ENCODE measurements around the gene TP53I11. TPM values are rescaled to one million over a fixed set of nuclear protein-coding genes. Genes with fewer than 3 reads are reported as not detected.
A peak's percentile ranks its signal among the peaks of the same experiment; 100 is the strongest.

TP53I11 gene
- total and polyA plus RNA-seq, 9 of the 15 experiments (the other 6 are each of a cell fraction or from before 2014, with no cell fraction given) = 0.14 to 2.5 (median 1.2) TPM; not detected in 2

GRCh38 chr11:44904261-44905020, 46.2 kb downstream of the TP53I11 start:
- WGBS (ENCODE audit: insufficient coverage, low coverage, missing lambda C conversion rate) = 13% methylated on average over 11 of the region's 12 CpGs
- CTCF ChIA-PET (ENCODE audit: low intra/inter-chr PET ratio) = no interaction called here

GRCh38 chr11:44903518-44903917, 47.2 kb downstream of the TP53I11 start:
- POLR2A ChIA-PET = interaction anchor here (0.6 kb wide), 1 partner anchor 110 kb away, joined by 3 read pairs; no protein-coding TSS in a partner anchor
- H3K4me2 ChIP-seq (ENCODE audit: insufficient read depth, low read length) = no peak overlapping the region
- no peak for TF ChIP-seq HMG20B (CRISPR knock-in tag; IDR thresholded peaks at IDR 0.05)
- TF ChIP-seq ATF3 (IDR thresholded peaks at IDR 0.05) = 0 out of 2 replicates have a peak, but pooled peaks have one; percentile 26
- no peak for TF ChIP-seq ATF3 (CRISPR knock-in tag; conservative IDR thresholded peaks at IDR 0.05)
- H3K36me3 ChIP-seq (ENCODE audit: control insufficient read depth, insufficient read depth, low read length) = no peaks in the 10 kb centered on the region
- DNase-seq (ENCODE audit: extremely low read depth in 1 of 4, low spot score in 3 of 4) = no peak
- ATAC-seq = no peak
- no peaks in the 10 kb centered on the region for H3K79me2 ChIP-seq (ENCODE audit: control insufficient read depth, insufficient read depth, low read length)
- no peaks in the 10 kb centered on the region for H4K20me1 ChIP-seq (replicated peaks; ENCODE audit: control insufficient read depth, insufficient read depth, low read length)
- no peak overlapping the region for H3K27ac ChIP-seq (ENCODE audit: extremely low read depth, low read depth, low read length)
- H3K27me3 ChIP-seq (ENCODE audit: control insufficient read depth in 2 of 2, insufficient read depth in 2 of 2, low read length in 2 of 2) = peaks cover 0 to 26% of the 10 kb centered on the region in 2 experiments; a peak in 2 of 5 replicates
- H3K9me3 ChIP-seq (replicated peaks; ENCODE audit: control insufficient read depth, insufficient read depth, low read depth, low read length) = no peaks in the 10 kb centered on the region
- H3K4me3 ChIP-seq = no peak overlapping the region
- H2AFZ ChIP-seq (ENCODE audit: low read depth, low read length) = no peak overlapping the region
- H3K4me1 ChIP-seq (replicated peaks in 1 of 2; ENCODE audit: control insufficient read depth in 2 of 2, insufficient read depth in 2 of 2, low read length in 2 of 2) = peaks cover 4 to 10% of the 10 kb centered on the region in 2 experiments; a peak in 4 of 5 replicates
- CTCF ChIA-PET (ENCODE audit: low intra/inter-chr PET ratio) = no interaction called here
- BruUV-seq (replicated peaks) = no TSS peak
- no peaks in the 10 kb centered on the region for H3K9me1 ChIP-seq (ENCODE audit: control insufficient read depth, insufficient read depth, low read length)
- intact Hi-C loops (cut with micrococcal nuclease) = no loop called here
- no peak overlapping the region for H3K9ac ChIP-seq (ENCODE audit: insufficient read depth in 1 of 2, low read depth in 2 of 2, low read length in 2 of 2)
- 3% methylated on average over 3 of the region's 3 CpGs for WGBS (ENCODE audit: insufficient coverage, low coverage, missing lambda C conversion rate)
- no peak for FAIRE-seq
- in situ Hi-C loops (cut with MboI) = no loop called here

More at GRCh38 chr11:44904261-44905020, 46.2 kb downstream of the TP53I11 start:
- in situ Hi-C loops (cut with MboI) = no loop called here
- TF ChIP-seq TAL1 (IDR thresholded peaks at IDR 0.05) (peak; percentile 26; the same call in 1 of the 2 replicates), NONO (IDR thresholded peaks at IDR 0.05; ENCODE audit: low read depth in 2 of 2, low read length in 1 of 2) (no peak), SLC30A9 (CRISPR knock-in tag; IDR thresholded peaks at IDR 0.05) (no peak), HCFC1 (IDR thresholded peaks at IDR 0.05; ENCODE audit: low read depth, low read length) (no peak), BRD9 (IDR thresholded peaks at IDR 0.05; ENCODE audit: low read depth, partially characterized antibody) (no peak), TCF3 (CRISPR knock-in tag; IDR thresholded peaks at IDR 0.05) (peak; percentile 61), ZNF239 (CRISPR knock-in tag; IDR thresholded peaks at IDR 0.05) (peak; percentile 34; the same call in 1 of the 2 replicates), CBFA2T3 (IDR thresholded peaks at IDR 0.05) (peak; percentile 46)
- H3K27me3 ChIP-seq (ENCODE audit: control insufficient read depth in 2 of 2, insufficient read depth in 2 of 2, low read length in 2 of 2) = peaks cover 5 to 33% of the 10 kb centered on the region in 2 experiments; a peak in 4 of 5 replicates
- FAIRE-seq (no peak), ATAC-seq (no peak; the same call in 2 of the 3 replicates), DNase-seq (ENCODE audit: extremely low read depth in 1 of 4, low spot score in 3 of 4) (peak in 3 of 4 experiments; percentile 25 to 47 (median 41))
- peaks cover 4 to 11% of the 10 kb centered on the region in 2 experiments; a peak in 4 of 5 replicates for H3K4me1 ChIP-seq (replicated peaks in 1 of 2; ENCODE audit: control insufficient read depth in 2 of 2, insufficient read depth in 2 of 2, low read length in 2 of 2)
- no peaks in the 10 kb centered on the region for H3K36me3 ChIP-seq (ENCODE audit: control insufficient read depth, insufficient read depth, low read length)
- POLR2A ChIA-PET = interaction anchor here (0.7 kb wide), 1 partner anchor 81 kb away, joined by 3 read pairs; no protein-coding TSS in a partner anchor
- no peak overlapping the region for H2AFZ ChIP-seq (ENCODE audit: low read depth, low read length)
- no peak overlapping the region for H3K9ac ChIP-seq (ENCODE audit: insufficient read depth in 1 of 2, low read depth in 2 of 2, low read length in 2 of 2)
- no peak overlapping the region for H3K27ac ChIP-seq (ENCODE audit: extremely low read depth, low read depth, low read length)
- no peaks in the 10 kb centered on the region for H3K9me1 ChIP-seq (ENCODE audit: control insufficient read depth, insufficient read depth, low read length)
- no peak overlapping the region; the same call in 1 of the 2 replicates for H3K4me2 ChIP-seq (ENCODE audit: insufficient read depth, low read length)
- intact Hi-C loops (cut with micrococcal nuclease) = no loop called here
- H3K9me3 ChIP-seq (replicated peaks; ENCODE audit: control insufficient read depth, insufficient read depth, low read depth, low read length) = no peaks in the 10 kb centered on the region
- no TSS peak for BruUV-seq (replicated peaks)
- no peaks in the 10 kb centered on the region for H4K20me1 ChIP-seq (replicated peaks; ENCODE audit: control insufficient read depth, insufficient read depth, low read length)
- no peak overlapping the region for H3K4me3 ChIP-seq
- H3K79me2 ChIP-seq (ENCODE audit: control insufficient read depth, insufficient read depth, low read length) = no peaks in the 10 kb centered on the region

All from K562 (cell line).